Retinal pigment epithelial cell (primary cell): Measurements from ENCODE around the gene PADI4.

Experiments
- DNase-seq: peaks from one replicate; pipeline ENCODE4 v3.0.0-alpha.2; 2010; ENCODE audit warnings: low read depth
- H3K4me3 ChIP-seq: 2 replicates; pipeline ENCODE4 v1.5.1; 2011; ENCODE audit warnings: mild to moderate bottlenecking, low read length, control low read depth, moderate library complexity
- CTCF ChIP-seq: conservative IDR thresholded peaks from 2 replicates; pipeline ENCODE4 v1.5.1; 2011; ENCODE audit warnings: low read depth, low read length, control low read depth, inconsistent platforms

PADI4 gene

GRCh38 chr1:17392199-17392740 lies 84.3 kb downstream of the PADI4 start:
- TF ChIP-seq CTCF = no peak
- no peak overlapping the region for H3K4me3 ChIP-seq
- no peak for DNase-seq

GRCh38 chr1:17393230-17393629 lies 85.2 kb downstream of the PADI4 start:
- DNase-seq = no peak
- no peak for TF ChIP-seq CTCF

DNA sequence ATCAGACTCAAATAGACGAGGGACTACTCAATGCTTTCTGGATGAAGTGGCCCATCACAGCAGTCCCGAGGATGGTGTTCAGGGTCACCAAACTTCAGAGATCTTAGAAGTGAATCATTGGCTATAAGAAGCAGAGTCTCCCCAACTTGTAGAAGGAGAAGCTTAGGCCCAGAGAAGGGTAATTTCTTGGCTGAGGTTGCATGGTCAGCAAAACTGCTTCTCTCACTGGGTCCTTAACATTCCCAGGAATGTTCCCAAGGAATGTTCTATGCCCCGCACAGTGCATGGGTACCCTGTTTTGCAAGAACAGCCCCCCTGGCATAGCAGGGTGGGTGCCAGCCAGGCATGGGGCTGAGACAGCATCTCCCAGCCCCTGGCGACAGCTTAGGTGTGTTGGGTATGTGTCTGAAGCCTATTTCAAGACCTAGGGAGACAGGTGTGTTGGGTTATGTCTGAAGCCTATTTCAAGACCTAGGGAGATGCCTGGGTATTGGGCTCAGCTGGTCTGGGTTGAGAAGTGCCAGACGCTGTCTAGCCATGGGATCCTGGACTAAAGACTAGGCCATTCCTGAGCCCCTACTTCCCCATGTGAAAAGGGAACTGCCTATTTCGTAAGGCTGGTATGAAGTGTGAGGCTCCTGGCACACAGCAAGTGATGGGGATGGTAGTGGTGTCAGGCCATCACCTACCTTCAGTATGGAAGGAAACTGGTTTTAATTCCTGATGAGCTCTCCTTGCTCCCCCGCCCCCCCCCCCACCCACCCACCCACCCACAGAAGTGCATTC lies 90.1 kb downstream of the PADI4 start:
- DNase-seq = no peak
- no peak for TF ChIP-seq CTCF
- no peak overlapping the region for H3K4me3 ChIP-seq

More at GRCh38 chr1:17393230-17393629, 85.2 kb downstream of the PADI4 start:
- H3K4me3 ChIP-seq = no peak overlapping the region

DNA sequence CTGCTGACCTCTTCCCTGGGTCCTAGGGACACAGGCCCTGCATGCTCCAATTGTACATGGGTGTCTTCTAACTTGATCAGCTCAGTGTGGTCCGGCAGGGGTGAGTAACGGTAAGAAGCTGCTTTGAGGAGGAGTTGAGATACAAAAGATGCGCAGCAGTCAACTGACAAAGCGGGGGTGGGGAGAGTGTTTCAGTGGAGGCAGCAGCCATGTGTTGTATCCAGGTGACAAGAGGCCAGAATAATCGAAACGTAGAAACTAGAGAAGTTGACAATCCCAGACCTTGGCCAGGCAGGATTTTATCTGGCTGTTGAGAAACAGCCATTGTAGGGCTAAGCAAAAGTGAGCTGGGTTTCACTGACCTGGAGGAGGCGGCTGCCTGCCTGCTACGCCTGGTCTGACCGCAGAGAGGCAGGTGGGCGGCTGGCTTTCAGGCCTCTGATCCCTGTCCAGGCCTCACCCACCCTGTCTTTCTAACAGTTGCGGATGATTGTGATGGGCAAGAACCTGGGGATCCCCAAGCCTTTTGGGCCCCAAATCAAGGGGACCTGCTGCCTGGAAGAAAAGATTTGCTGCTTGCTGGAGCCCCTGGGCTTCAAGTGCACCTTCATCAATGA lies 92.8 kb downstream of the PADI4 start:
- no peak for DNase-seq
- TF ChIP-seq CTCF = no peak
- H3K4me3 ChIP-seq = no peak overlapping the region

DNA sequence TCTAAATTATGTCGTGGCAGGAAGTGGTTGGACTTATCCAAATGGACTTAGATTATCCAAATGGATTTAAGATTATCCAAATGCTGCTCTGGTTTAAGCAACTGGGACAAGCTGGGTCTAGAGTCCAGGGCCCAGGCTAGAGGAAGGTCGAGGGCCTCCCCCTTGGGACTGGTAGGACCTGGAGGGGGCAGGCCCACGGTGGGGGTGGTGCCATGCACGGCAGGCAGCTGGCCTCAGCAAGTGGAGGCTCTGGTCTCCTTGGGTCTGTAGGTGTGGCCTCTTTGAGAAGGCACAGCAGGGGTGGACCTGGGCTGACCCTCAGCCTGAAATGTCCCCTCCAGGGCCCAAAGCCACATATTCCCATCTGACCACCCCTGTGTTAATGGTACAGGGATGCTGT lies 93.8 kb downstream of the PADI4 start:
- TF ChIP-seq CTCF = no peak
- DNase-seq = no peak
- no peak overlapping the region for H3K4me3 ChIP-seq

- H3K4me3 ChIP-seq = no peak overlapping the region
- TF ChIP-seq CTCF = no peak
- no peak for DNase-seq
Measured at GRCh38 chr1:17403081-17403480, 95.1 kb downstream of the PADI4 start.

DNA sequence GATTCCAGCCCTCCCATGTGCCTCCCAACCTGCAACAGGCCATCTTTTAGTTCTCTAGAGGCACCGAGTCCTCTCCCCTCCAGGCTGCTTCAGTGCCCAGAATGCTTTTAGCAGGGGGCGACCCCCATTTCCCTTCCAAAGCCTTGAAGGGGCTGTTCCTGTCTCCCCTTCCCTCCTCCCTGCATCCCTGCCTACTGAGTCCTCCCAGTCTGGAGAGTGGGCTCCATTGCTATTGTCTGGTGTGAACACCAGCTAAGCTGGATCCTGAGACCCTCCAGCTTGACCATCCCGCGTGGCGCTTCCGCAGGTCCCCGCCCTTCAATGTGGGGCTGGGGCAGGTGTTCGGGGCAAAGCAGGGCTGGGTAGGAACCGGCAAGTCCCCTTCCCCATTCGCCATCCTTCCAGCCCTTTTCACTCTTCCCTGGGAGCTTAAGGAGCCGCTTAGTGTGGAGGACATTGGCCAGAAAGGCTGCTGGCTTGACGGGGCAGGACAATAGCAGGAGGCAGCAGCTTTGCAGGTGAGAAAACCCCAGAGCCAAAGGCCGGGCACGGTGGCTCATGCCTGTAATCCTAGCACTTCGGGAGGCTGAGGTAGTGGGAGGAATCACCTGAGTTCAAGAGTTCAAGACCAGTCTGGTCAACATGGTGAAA lies 96.2 kb downstream of the PADI4 start:
- no peak overlapping the region for H3K4me3 ChIP-seq
- TF ChIP-seq CTCF = no peak
- DNase-seq = no peak
